Measurements from ENCODE around the gene HSD17B2.

- TF ChIP-seq, protein P1, sequence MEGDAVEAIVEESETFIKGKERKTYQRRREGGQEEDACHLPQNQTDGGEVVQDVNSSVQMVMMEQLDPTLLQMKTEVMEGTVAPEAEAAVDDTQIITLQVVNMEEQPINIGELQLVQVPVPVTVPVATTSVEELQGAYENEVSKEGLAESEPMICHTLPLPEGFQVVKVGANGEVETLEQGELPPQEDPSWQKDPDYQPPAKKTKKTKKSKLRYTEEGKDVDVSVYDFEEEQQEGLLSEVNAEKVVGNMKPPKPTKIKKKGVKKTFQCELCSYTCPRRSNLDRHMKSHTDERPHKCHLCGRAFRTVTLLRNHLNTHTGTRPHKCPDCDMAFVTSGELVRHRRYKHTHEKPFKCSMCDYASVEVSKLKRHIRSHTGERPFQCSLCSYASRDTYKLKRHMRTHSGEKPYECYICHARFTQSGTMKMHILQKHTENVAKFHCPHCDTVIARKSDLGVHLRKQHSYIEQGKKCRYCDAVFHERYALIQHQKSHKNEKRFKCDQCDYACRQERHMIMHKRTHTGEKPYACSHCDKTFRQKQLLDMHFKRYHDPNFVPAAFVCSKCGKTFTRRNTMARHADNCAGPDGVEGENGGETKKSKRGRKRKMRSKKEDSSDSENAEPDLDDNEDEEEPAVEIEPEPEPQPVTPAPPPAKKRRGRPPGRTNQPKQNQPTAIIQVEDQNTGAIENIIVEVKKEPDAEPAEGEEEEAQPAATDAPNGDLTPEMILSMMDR (IDR thresholded peaks at IDR 0.05) = no peak
- TF ChIP-seq POLR2AphosphoS5 (IDR thresholded peaks at IDR 0.05) = no peak
- TF ChIP-seq EP300 (IDR thresholded peaks at IDR 0.05) = no peak
Measured at GRCh38 chr16:82055117-82055516, 20.1 kb downstream of the HSD17B2 start.

All from esophagus muscularis mucosa (tissue), 4 donors.